ENCODE results near the gene NECAB3.

- no peak for TF ChIP-seq CTCF (IDR thresholded peaks at IDR 0.05)
- TF ChIP-seq POLR2A (IDR thresholded peaks at IDR 0.05) = no peak
These were observed 3.9 kb upstream of the NECAB3 start for GRCh38 chr20:33677991-33678702.

Data from right lobe of liver (tissue), 4 donors.